Measurements from ENCODE around the gene CFAP92. TPM values are rescaled to one million over a fixed set of nuclear protein-coding genes. Genes with fewer than 3 reads are reported as not detected.
"Not testable (repeated sequence)": the region's sequence is repeated elsewhere in the genome, so short reads cannot be mapped to it uniquely, and the experiment has no call there.

CFAP92 gene
- total RNA-seq, 1 experiment from 2014 or later: 0.92 TPM

DNA sequence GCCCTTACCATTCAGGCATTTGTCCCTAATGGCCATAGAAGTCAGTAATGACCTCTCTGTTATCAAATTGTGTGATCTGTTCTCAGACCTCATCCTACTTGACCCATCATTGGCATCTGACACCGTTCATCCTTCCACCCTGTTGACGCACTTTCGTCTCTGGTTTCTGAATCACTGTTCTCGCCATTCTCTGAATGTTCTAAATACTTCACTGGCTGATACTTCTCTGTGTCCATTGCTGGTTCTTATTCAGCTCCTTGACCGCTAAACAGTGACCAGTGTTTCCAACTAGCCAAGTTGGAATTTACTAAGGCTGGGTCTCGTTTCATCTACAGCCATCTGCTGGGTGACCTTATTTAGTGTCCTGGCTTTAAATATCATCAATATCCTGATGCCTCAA, 112.3 kb downstream of the CFAP92 start:
- Histone ChIP-seq H3K4ac (ENCODE audit: low read depth, low read length) (no peak overlapping the region), H2BK12ac (ENCODE audit: insufficient read length, low read depth, low read length) (no peak overlapping the region), H3K23me2 (ENCODE audit: insufficient read length, low read depth, low read length, poor library complexity, severe bottlenecking) (peaks cover 13% of the 10 kb centered on the region), H2BK5ac (ENCODE audit: insufficient read length, low read length) (no peak overlapping the region), H3K4me1 (ENCODE audit: insufficient read depth, low read length) (no peaks in the 10 kb centered on the region; the same call in 1 of the 2 replicates), H3K4me2 (ENCODE audit: insufficient read depth, insufficient read length, low read length) (no peak overlapping the region), H3K56ac (ENCODE audit: insufficient read length, low read depth, low read length) (no peak overlapping the region), H3K18ac (ENCODE audit: insufficient read length, low read depth, low read length) (no peak overlapping the region), H2AFZ (ENCODE audit: low read length) (no peak overlapping the region), H3K23ac (ENCODE audit: insufficient read length, low read depth, low read length) (no peak overlapping the region), H2BK20ac (ENCODE audit: low read depth, low read length, poor library complexity, severe bottlenecking) (no peak overlapping the region), H3K9me3 (ENCODE audit: control insufficient read depth, low read depth, low read length) (no peaks in the 10 kb centered on the region), H3K27me3 (ENCODE audit: insufficient read depth, low read length) (no peaks in the 10 kb centered on the region), H3K27ac (ENCODE audit: insufficient read length, low read depth, low read length) (no peak overlapping the region), H3K14ac (ENCODE audit: insufficient read depth, low read length) (no peak overlapping the region), H3K79me1 (ENCODE audit: insufficient read depth, low read depth, low read length, poor library complexity, severe bottlenecking) (peaks cover 11% of the 10 kb centered on the region), H4K91ac (ENCODE audit: insufficient read length, low read depth, low read length) (no peak overlapping the region), H3T11ph (ENCODE audit: low read length) (no peak overlapping the region), H2BK120ac (ENCODE audit: low read depth, low read length, poor library complexity, severe bottlenecking) (no peak overlapping the region), H4K5ac (ENCODE audit: insufficient read length, low read depth, low read length) (no peak overlapping the region), H2AK5ac (ENCODE audit: insufficient read length, low read length) (no peak overlapping the region), H3K79me2 (ENCODE audit: insufficient read depth, low read length) (peaks cover 11% of the 10 kb centered on the region; the same call in 1 of the 2 replicates), H2BK15ac (ENCODE audit: low read depth, low read length) (no peak overlapping the region), H3K9ac (ENCODE audit: extremely low read depth, insufficient read length, low read length) (no peak overlapping the region), H4K8ac (replicated peaks; ENCODE audit: insufficient read length, low read depth, low read length) (no peak overlapping the region), H4K20me1 (ENCODE audit: control insufficient read depth, insufficient read depth, insufficient read length) (no peaks in the 10 kb centered on the region)
- Mint-ChIP-seq H3K27ac (no peak overlapping the region), H3K36me3 (ENCODE audit: insufficient read depth in 1 of 3, low read depth in 3 of 3) (peaks cover 5 to 28% (median 21%) of the 10 kb centered on the region in 3 experiments), H3K9me3 (no peaks in the 10 kb centered on the region), H3K4me3 (peak overlapping the region; percentile 1 to 9; a peak in 4 of 5 replicates), H3K4me1 (peaks cover 25 to 30% of the 10 kb centered on the region in 2 experiments), H3K27me3 (ENCODE audit: low read depth) (no peaks in the 10 kb centered on the region; the same call in 1 of the 2 replicates)
- no peak for TF ChIP-seq CTCF (conservative IDR thresholded peaks at IDR 0.05)
- WGBS (ENCODE audit: extremely low coverage, insufficient read length, low lambda C conversion rate): no CpG with 5 or more reads among the region's 6 CpGs
- no peak for DNase-seq

- not testable (repeated sequence) for H2BK20ac ChIP-seq (ENCODE audit: low read depth, low read length, poor library complexity, severe bottlenecking); H2BK12ac ChIP-seq (ENCODE audit: insufficient read length, low read depth, low read length); H3K9me3 ChIP-seq (ENCODE audit: control insufficient read depth, low read depth, low read length); H4K8ac ChIP-seq (replicated peaks; ENCODE audit: insufficient read length, low read depth, low read length); H4K91ac ChIP-seq (ENCODE audit: insufficient read length, low read depth, low read length); H3K56ac ChIP-seq (ENCODE audit: insufficient read length, low read depth, low read length); DNase-seq; H3K18ac ChIP-seq (ENCODE audit: insufficient read length, low read depth, low read length); H3K23ac ChIP-seq (ENCODE audit: insufficient read length, low read depth, low read length); H4K5ac ChIP-seq (ENCODE audit: insufficient read length, low read depth, low read length); H2AK5ac ChIP-seq (ENCODE audit: insufficient read length, low read length); H2BK15ac ChIP-seq (ENCODE audit: low read depth, low read length); H3K14ac ChIP-seq (ENCODE audit: insufficient read depth, low read length); H2BK5ac ChIP-seq (ENCODE audit: insufficient read length, low read length); H3T11ph ChIP-seq (ENCODE audit: low read length); H2BK120ac ChIP-seq (ENCODE audit: low read depth, low read length, poor library complexity, severe bottlenecking); H4K20me1 ChIP-seq (ENCODE audit: control insufficient read depth, insufficient read depth, insufficient read length); H3K27ac ChIP-seq (ENCODE audit: insufficient read length, low read depth, low read length); H2AFZ ChIP-seq (ENCODE audit: low read length); H3K4ac ChIP-seq (ENCODE audit: low read depth, low read length); H3K27me3 ChIP-seq (ENCODE audit: insufficient read depth, low read length); H3K9me3 Mint-ChIP-seq; H3K4me1 ChIP-seq (ENCODE audit: insufficient read depth, low read length); H3K27me3 Mint-ChIP-seq (ENCODE audit: low read depth)
- Mint-ChIP-seq H3K36me3 (ENCODE audit: insufficient read depth in 1 of 3, low read depth in 3 of 3) (peaks cover 5 to 28% (median 21%) of the 10 kb centered on the region in 3 experiments), H3K4me3 (peak overlapping the region; percentile 86 to 90), H3K27ac (peak overlapping the region in 1 of 3 experiments; percentile 98; a peak in 3 of 7 replicates), H3K4me1 (peaks cover 30 to 34% of the 10 kb centered on the region in 2 experiments)
- Histone ChIP-seq H3K79me1 (ENCODE audit: insufficient read depth, low read depth, low read length, poor library complexity, severe bottlenecking) (peaks cover 11% of the 10 kb centered on the region), H3K79me2 (ENCODE audit: insufficient read depth, low read length) (peaks cover 11% of the 10 kb centered on the region; the same call in 1 of the 2 replicates), H3K23me2 (ENCODE audit: insufficient read length, low read depth, low read length, poor library complexity, severe bottlenecking) (peaks cover 13% of the 10 kb centered on the region), H3K9ac (ENCODE audit: extremely low read depth, insufficient read length, low read length) (peak overlapping the region; percentile 88), H3K4me2 (ENCODE audit: insufficient read depth, insufficient read length, low read length) (peak overlapping the region; percentile 95)
- WGBS (ENCODE audit: extremely low coverage, insufficient read length, low lambda C conversion rate): no CpG with 5 or more reads among the region's 12 CpGs
Observed at GRCh38 chr3:128880455-128880854, 113.4 kb downstream of the CFAP92 start.
